GM23338 (cell line): ENCODE results near the gene SERINC5.

ENCODE experiments used
- CREB1 ChIP-seq: fragments of 250-450 bp; sonication (Bioruptor Pico); IDR thresholded peaks from 2 replicates; pipeline ENCODE4 v1.5.0; 2020; ENCODE audit warnings: low read depth, mild to moderate bottlenecking, moderate library complexity
- ETS1 ChIP-seq: IDR thresholded peaks from 2 replicates; pipeline ENCODE4 v1.6.1; 2016; ENCODE audit warnings: antibody characterized with exemption
- EZH2 ChIP-seq: fragments of 200-600 bp; sonication (generic); IDR thresholded peaks from one replicate; pipeline ENCODE4 v1.8.0; 2017; ENCODE audit warnings: antibody characterized with exemption, mild to moderate bottlenecking, low read depth; ENCODE audit not compliant: unreplicated experiment
- POLR2AphosphoS5 ChIP-seq: IDR thresholded peaks from 2 replicates; pipeline ENCODE4 v1.6.1; 2016; ENCODE audit warnings: antibody characterized with exemption, low read depth
- TF ChIP-seq, protein P1 (sequence below), 2 experiments: fragments of 200-600 bp in 1 of 2; sonication (generic) in 1 of 2; conservative IDR thresholded peaks; 2 replicates each; pipeline versions ENCODE4 v1.5.1 to v1.6.1; 2016 to 2017; ENCODE audit warnings: antibody characterized with exemption in 2 of 2, low read depth in 2 of 2, mild to moderate bottlenecking in 2 of 2, moderate library complexity in 1 of 2
- TF ChIP-seq, protein P2 (sequence below): IDR thresholded peaks from one replicate; pipeline ENCODE4 v1.6.1; 2018; ENCODE audit warnings: antibody characterized with exemption; ENCODE audit not compliant: unreplicated experiment

- TF ChIP-seq, protein P1, sequence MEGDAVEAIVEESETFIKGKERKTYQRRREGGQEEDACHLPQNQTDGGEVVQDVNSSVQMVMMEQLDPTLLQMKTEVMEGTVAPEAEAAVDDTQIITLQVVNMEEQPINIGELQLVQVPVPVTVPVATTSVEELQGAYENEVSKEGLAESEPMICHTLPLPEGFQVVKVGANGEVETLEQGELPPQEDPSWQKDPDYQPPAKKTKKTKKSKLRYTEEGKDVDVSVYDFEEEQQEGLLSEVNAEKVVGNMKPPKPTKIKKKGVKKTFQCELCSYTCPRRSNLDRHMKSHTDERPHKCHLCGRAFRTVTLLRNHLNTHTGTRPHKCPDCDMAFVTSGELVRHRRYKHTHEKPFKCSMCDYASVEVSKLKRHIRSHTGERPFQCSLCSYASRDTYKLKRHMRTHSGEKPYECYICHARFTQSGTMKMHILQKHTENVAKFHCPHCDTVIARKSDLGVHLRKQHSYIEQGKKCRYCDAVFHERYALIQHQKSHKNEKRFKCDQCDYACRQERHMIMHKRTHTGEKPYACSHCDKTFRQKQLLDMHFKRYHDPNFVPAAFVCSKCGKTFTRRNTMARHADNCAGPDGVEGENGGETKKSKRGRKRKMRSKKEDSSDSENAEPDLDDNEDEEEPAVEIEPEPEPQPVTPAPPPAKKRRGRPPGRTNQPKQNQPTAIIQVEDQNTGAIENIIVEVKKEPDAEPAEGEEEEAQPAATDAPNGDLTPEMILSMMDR (conservative IDR thresholded peaks at IDR 0.05; ENCODE audit: low read depth in 2 of 2) = no peak
- TF ChIP-seq, protein P2, sequence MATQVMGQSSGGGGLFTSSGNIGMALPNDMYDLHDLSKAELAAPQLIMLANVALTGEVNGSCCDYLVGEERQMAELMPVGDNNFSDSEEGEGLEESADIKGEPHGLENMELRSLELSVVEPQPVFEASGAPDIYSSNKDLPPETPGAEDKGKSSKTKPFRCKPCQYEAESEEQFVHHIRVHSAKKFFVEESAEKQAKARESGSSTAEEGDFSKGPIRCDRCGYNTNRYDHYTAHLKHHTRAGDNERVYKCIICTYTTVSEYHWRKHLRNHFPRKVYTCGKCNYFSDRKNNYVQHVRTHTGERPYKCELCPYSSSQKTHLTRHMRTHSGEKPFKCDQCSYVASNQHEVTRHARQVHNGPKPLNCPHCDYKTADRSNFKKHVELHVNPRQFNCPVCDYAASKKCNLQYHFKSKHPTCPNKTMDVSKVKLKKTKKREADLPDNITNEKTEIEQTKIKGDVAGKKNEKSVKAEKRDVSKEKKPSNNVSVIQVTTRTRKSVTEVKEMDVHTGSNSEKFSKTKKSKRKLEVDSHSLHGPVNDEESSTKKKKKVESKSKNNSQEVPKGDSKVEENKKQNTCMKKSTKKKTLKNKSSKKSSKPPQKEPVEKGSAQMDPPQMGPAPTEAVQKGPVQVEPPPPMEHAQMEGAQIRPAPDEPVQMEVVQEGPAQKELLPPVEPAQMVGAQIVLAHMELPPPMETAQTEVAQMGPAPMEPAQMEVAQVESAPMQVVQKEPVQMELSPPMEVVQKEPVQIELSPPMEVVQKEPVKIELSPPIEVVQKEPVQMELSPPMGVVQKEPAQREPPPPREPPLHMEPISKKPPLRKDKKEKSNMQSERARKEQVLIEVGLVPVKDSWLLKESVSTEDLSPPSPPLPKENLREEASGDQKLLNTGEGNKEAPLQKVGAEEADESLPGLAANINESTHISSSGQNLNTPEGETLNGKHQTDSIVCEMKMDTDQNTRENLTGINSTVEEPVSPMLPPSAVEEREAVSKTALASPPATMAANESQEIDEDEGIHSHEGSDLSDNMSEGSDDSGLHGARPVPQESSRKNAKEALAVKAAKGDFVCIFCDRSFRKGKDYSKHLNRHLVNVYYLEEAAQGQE = no peak
- TF ChIP-seq EZH2 (no peak), CREB1 (CRISPR knock-in tag) (no peak), ETS1 (no peak), POLR2AphosphoS5 (no peak)
These were observed 7.5 kb downstream of the SERINC5 start for GRCh38 chr5:80248378-80248777.
